ENCODE measurements around the gene ITGA1.

DNA sequence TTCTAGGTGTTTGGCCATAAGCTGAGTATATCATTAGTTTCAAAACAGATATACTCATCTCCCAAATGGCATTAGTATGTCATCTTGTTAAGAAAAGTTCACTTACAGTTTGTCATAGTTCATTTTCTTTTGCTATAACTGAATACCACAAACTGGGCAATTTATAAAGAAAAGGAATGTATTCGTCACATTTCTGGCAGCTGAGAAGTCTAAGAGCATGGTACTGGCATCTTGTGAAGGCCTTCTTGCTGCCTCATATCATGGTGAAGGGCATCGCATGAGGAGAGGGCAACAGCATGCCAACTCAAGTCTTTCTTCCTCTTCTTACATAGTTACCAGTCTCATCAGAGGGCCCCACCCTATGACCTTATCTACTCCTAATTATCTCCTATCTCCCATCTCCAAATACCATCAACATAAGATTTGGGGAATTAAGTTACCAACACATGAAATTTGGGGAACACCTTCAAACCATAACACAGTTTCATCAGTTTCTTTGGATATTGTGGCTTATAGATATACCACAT, 20.4 kb upstream of the ITGA1 start:
- TF ChIP-seq, protein P1, sequence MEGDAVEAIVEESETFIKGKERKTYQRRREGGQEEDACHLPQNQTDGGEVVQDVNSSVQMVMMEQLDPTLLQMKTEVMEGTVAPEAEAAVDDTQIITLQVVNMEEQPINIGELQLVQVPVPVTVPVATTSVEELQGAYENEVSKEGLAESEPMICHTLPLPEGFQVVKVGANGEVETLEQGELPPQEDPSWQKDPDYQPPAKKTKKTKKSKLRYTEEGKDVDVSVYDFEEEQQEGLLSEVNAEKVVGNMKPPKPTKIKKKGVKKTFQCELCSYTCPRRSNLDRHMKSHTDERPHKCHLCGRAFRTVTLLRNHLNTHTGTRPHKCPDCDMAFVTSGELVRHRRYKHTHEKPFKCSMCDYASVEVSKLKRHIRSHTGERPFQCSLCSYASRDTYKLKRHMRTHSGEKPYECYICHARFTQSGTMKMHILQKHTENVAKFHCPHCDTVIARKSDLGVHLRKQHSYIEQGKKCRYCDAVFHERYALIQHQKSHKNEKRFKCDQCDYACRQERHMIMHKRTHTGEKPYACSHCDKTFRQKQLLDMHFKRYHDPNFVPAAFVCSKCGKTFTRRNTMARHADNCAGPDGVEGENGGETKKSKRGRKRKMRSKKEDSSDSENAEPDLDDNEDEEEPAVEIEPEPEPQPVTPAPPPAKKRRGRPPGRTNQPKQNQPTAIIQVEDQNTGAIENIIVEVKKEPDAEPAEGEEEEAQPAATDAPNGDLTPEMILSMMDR (IDR thresholded peaks at IDR 0.05): no peak
- TF ChIP-seq POLR2A (IDR thresholded peaks at IDR 0.05): no peak
